D721Med (cell line): ENCODE results near the gene CCDC82.
A peak's percentile ranks its signal among the peaks of the same experiment; 100 is the strongest.

Experiments used
- DNase-seq: peaks from one replicate; pipeline ENCODE4 v3.0.0; 2011; ENCODE audit warnings: low spot score; ENCODE audit not compliant: insufficient read length
- FAIRE-seq: peaks from 2 replicates; lab custom pipeline; 2011; peaks lifted over from hg19 to GRCh38; lab: Jason Lieb, UNC
- CTCF ChIP-seq: IDR thresholded peaks from 2 replicates; pipeline ENCODE4 v1.5.1; 2012; ENCODE audit warnings: mild to moderate bottlenecking, control low read depth; ENCODE audit not compliant: insufficient read depth; ENCODE audit errors: missing control alignments

CCDC82 gene

GRCh38 chr11:96330511-96330859, 59.2 kb downstream of the CCDC82 start:
- DNase-seq (no peak), FAIRE-seq (no peak)
- TF ChIP-seq CTCF, result no peak

GRCh38 chr11:96329855-96330510, 59.7 kb downstream of the CCDC82 start:
- no peak for FAIRE-seq
- DNase-seq, result no peak
- no peak for TF ChIP-seq CTCF

GRCh38 chr11:96329419-96329818, 60.3 kb downstream of the CCDC82 start:
- FAIRE-seq (no peak), DNase-seq (no peak)
- TF ChIP-seq CTCF, result no peak

- TF ChIP-seq CTCF, result no peak
- no peak for DNase-seq
- FAIRE-seq, result peak; percentile 35
Measured at GRCh38 chr11:96328395-96329010, 61.2 kb downstream of the CCDC82 start.

GRCh38 chr11:96326959-96327358, 62.8 kb downstream of the CCDC82 start:
- TF ChIP-seq CTCF, result no peak
- FAIRE-seq, result no peak

GRCh38 chr11:96324912-96325311, 64.8 kb downstream of the CCDC82 start:
- no peak for TF ChIP-seq CTCF
- FAIRE-seq, result no peak
- no peak for DNase-seq

More at GRCh38 chr11:96326959-96327358, 62.8 kb downstream of the CCDC82 start:
- DNase-seq, result no peak

GRCh38 chr11:96323642-96323985, 66.1 kb downstream of the CCDC82 start:
- DNase-seq, result no peak
- TF ChIP-seq CTCF, result no peak
- FAIRE-seq, result no peak
